ENCODE measurements around the gene IQCC. TPM values are rescaled to one million over a fixed set of nuclear protein-coding genes. Genes with fewer than 3 reads are reported as not detected.

The IQCC gene
- total RNA-seq, 2 experiments from 2014 or later = 4.5 to 5.2 TPM

- Mint-ChIP-seq H3K27ac (peak overlapping the region; percentile 96), H3K9me3 (no peaks in the 10 kb centered on the region), H3K4me1 (ENCODE audit: low read depth) (peaks cover 43% of the 10 kb centered on the region), H3K27me3 (no peaks in the 10 kb centered on the region), H3K36me3 (peaks cover 45% of the 10 kb centered on the region), H3K4me3 (peak overlapping the region; percentile 91)
- CTCF ChIA-PET = interaction anchor here (0.7 to 2.4 kb wide), 4 partner anchors 35 to 200 kb away, joined by 3 to 14 read pairs (median 3); partner anchors contain the start of gene KPNA6
- intact Hi-C loops (cut with micrococcal nuclease) = loop anchor here (1.0 to 2.0 kb wide), 3 partner anchors 20 to 67 kb away; partner anchors contain the start of genes CCDC28B, EIF3I and TMEM234
- peak; percentile 56 for DNase-seq
- POLR2A ChIA-PET = interaction anchor here (0.8 to 3.6 kb wide), 13 partner anchors 10 to 166 kb away, joined by 3 to 20 read pairs (median 6); partner anchors contain the start of genes CCDC28B, IQCC, KPNA6 and MARCKSL1
These were observed 25.0 kb upstream of the IQCC start for GRCh38 chr1:32180186-32181060.

- intact Hi-C loops (cut with micrococcal nuclease) = loop anchor here (2.0 kb wide), 2 partner anchors 20 to 42 kb away; partner anchors contain the start of genes CCDC28B, EIF3I and TMEM234
- ChIA-PET POLR2A (interaction anchor here (0.6 to 3.6 kb wide), 9 partner anchors 10 to 167 kb away, joined by 3 to 20 read pairs (median 6); partner anchors contain the start of genes CCDC28B, KPNA6 and TMEM39B), CTCF (interaction anchor here (1.2 to 1.6 kb wide), 3 partner anchors 34 to 199 kb away, joined by 3 to 4 read pairs (median 3); no protein-coding TSS in a partner anchor)
- Mint-ChIP-seq H3K27ac (peak overlapping the region; percentile 96), H3K27me3 (no peaks in the 10 kb centered on the region), H3K9me3 (no peaks in the 10 kb centered on the region), H3K4me1 (ENCODE audit: low read depth) (peaks cover 45% of the 10 kb centered on the region), H3K36me3 (peaks cover 46% of the 10 kb centered on the region), H3K4me3 (peak overlapping the region; percentile 91)
- DNase-seq = no peak
These were observed 24.4 kb upstream of the IQCC start for GRCh38 chr1:32181065-32181464.

- no peaks in the 10 kb centered on the region for H3K27me3 Mint-ChIP-seq
- H3K4me3 Mint-ChIP-seq = peak overlapping the region; percentile 91
- POLR2A ChIA-PET = interaction anchor here (0.6 to 3.6 kb wide), 5 partner anchors 16 to 109 kb away, joined by 3 to 17 read pairs (median 5); partner anchors contain the start of gene TMEM39B
- no peak for DNase-seq
- H3K4me1 Mint-ChIP-seq (ENCODE audit: low read depth) = peaks cover 50% of the 10 kb centered on the region
- peaks cover 51% of the 10 kb centered on the region for H3K36me3 Mint-ChIP-seq
- CTCF ChIA-PET = interaction anchor here (1.2 to 1.6 kb wide), 2 partner anchors 34 to 67 kb away, joined by 3 to 4 read pairs; no protein-coding TSS in a partner anchor
- intact Hi-C loops (cut with micrococcal nuclease) = loop anchor here (2.0 kb wide), 2 partner anchors 19 to 41 kb away; partner anchors contain the start of genes CCDC28B, EIF3I and TMEM234
- peak overlapping the region; percentile 96 for H3K27ac Mint-ChIP-seq
- no peaks in the 10 kb centered on the region for H3K9me3 Mint-ChIP-seq
These were observed 23.9 kb upstream of the IQCC start for GRCh38 chr1:32181563-32181962.

DNA sequence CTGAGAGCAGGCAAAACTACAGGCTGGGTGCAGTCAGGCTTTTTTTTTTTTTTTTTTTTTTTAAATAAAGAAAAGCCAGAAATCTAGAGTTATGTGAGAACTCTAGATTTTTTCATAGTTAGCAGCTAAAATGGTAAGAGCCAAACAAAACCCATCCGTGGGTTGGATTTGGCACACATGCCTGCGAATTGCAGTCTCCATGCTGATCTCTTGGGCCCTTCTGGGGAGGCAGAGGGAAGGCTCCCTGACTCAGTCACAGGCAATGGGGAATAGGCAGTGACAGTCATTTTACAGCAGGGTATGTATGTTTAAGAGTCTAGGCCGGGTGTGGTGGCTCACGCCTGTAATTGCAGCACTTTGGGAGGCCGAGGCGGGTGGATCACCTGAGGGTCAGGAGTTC lies 23.4 kb upstream of the IQCC start:
- intact Hi-C loops (cut with micrococcal nuclease) = no loop called here

GRCh38 chr1:32184650-32185049 lies 20.8 kb upstream of the IQCC start:
- intact Hi-C loops (cut with micrococcal nuclease) = no loop called here
- Mint-ChIP-seq H3K36me3 (peaks cover 75% of the 10 kb centered on the region), H3K4me1 (ENCODE audit: low read depth) (peaks cover 44% of the 10 kb centered on the region), H3K27ac (peak overlapping the region; percentile 42), H3K4me3 (no peak overlapping the region), H3K27me3 (no peaks in the 10 kb centered on the region), H3K9me3 (no peaks in the 10 kb centered on the region)
- CTCF ChIA-PET = no interaction called here
- POLR2A ChIA-PET = interaction anchor here (0.6 to 1.0 kb wide), 2 partner anchors 9 to 143 kb away, joined by 4 read pairs; no protein-coding TSS in a partner anchor
- no peak for DNase-seq

More for the DNA sequence above, 23.4 kb upstream of the IQCC start:
- Mint-ChIP-seq H3K27ac (peak overlapping the region; percentile 33), H3K4me1 (ENCODE audit: low read depth) (peaks cover 51% of the 10 kb centered on the region), H3K4me3 (peak overlapping the region; percentile 91), H3K9me3 (no peaks in the 10 kb centered on the region), H3K27me3 (no peaks in the 10 kb centered on the region), H3K36me3 (peaks cover 56% of the 10 kb centered on the region)
- POLR2A ChIA-PET = interaction anchor here (1.0 to 3.6 kb wide), 4 partner anchors 15 to 109 kb away, joined by 3 to 17 read pairs (median 8); partner anchors contain the start of gene TMEM39B
- CTCF ChIA-PET = interaction anchor here (0.7 to 1.6 kb wide), 3 partner anchors 33 to 532 kb away, joined by 3 to 4 read pairs (median 3); no protein-coding TSS in a partner anchor
- no peak for DNase-seq

DNA sequence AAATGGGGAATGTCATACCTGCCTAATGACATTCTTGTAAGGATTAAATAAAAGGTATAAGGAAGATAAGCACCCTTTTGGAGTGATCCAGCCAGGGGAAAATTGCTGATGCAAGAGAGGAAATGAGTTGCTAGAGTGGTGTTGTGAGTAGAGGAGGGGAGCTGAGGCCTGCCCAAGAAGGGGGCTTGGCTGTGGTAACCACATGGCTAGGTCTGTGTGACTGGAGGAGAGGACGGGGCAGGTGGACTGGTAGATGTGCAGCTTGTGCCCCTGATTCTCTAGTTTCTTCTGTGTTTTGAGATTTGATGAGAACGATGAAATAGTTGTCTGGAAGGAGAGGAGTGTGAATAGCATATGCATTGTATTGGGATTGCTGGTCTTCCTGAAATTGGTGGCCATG lies 19.4 kb upstream of the IQCC start:
- Mint-ChIP-seq H3K36me3 (peaks cover 74% of the 10 kb centered on the region), H3K27ac (peak overlapping the region; percentile 84), H3K9me3 (no peaks in the 10 kb centered on the region), H3K4me3 (peak overlapping the region; percentile 50), H3K4me1 (ENCODE audit: low read depth) (peaks cover 43% of the 10 kb centered on the region), H3K27me3 (no peaks in the 10 kb centered on the region)
- intact Hi-C loops (cut with micrococcal nuclease) = no loop called here
- ChIA-PET CTCF (interaction anchor here (0.9 kb wide), 1 partner anchor 30 kb away, joined by 3 read pairs; no protein-coding TSS in a partner anchor), POLR2A (interaction anchor here (0.5 to 1.2 kb wide), 2 partner anchors 9 to 63 kb away, joined by 3 read pairs; no protein-coding TSS in a partner anchor)
- no peak for DNase-seq

GRCh38 chr1:32186491-32186890 lies 19.0 kb upstream of the IQCC start:
- Mint-ChIP-seq H3K4me1 (ENCODE audit: low read depth) (peaks cover 39% of the 10 kb centered on the region), H3K36me3 (peaks cover 74% of the 10 kb centered on the region), H3K27ac (peak overlapping the region; percentile 84), H3K27me3 (no peaks in the 10 kb centered on the region), H3K9me3 (no peaks in the 10 kb centered on the region), H3K4me3 (peak overlapping the region; percentile 50)
- intact Hi-C loops (cut with micrococcal nuclease) = no loop called here
- ChIA-PET POLR2A (interaction anchor here (0.5 to 1.2 kb wide), 2 partner anchors 9 to 62 kb away, joined by 3 read pairs; no protein-coding TSS in a partner anchor), CTCF (interaction anchor here (0.9 kb wide), 1 partner anchor 30 kb away, joined by 3 read pairs; no protein-coding TSS in a partner anchor)
- no peak for DNase-seq

DNA sequence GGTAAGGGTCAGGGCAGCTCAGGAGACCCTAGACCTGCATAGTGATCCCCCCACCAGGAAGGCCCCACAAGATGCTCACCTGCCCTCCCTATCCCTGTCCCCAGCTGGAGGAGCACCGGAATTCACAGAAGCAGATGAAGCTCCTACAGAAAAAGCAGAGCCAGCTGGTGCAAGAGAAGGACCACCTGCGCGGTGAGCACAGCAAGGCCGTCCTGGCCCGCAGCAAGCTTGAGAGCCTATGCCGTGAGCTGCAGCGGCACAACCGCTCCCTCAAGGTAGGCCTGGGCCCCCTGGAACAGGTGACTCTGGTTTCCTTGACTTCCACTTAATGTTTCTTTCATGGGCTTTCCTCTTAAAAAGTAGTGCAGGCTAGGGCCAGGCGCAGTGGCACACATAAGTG lies 17.6 kb upstream of the IQCC start:
- POLR2A ChIA-PET = no interaction called here
- H3K4me1 Mint-ChIP-seq (ENCODE audit: low read depth) = peaks cover 30% of the 10 kb centered on the region
- H3K9me3 Mint-ChIP-seq = no peaks in the 10 kb centered on the region
- no peak overlapping the region for H3K27ac Mint-ChIP-seq
- peaks cover 76% of the 10 kb centered on the region for H3K36me3 Mint-ChIP-seq
- DNase-seq = no peak
- no peak overlapping the region for H3K4me3 Mint-ChIP-seq
- intact Hi-C loops (cut with micrococcal nuclease) = no loop called here
- H3K27me3 Mint-ChIP-seq = no peaks in the 10 kb centered on the region
- CTCF ChIA-PET = no interaction called here

DNA sequence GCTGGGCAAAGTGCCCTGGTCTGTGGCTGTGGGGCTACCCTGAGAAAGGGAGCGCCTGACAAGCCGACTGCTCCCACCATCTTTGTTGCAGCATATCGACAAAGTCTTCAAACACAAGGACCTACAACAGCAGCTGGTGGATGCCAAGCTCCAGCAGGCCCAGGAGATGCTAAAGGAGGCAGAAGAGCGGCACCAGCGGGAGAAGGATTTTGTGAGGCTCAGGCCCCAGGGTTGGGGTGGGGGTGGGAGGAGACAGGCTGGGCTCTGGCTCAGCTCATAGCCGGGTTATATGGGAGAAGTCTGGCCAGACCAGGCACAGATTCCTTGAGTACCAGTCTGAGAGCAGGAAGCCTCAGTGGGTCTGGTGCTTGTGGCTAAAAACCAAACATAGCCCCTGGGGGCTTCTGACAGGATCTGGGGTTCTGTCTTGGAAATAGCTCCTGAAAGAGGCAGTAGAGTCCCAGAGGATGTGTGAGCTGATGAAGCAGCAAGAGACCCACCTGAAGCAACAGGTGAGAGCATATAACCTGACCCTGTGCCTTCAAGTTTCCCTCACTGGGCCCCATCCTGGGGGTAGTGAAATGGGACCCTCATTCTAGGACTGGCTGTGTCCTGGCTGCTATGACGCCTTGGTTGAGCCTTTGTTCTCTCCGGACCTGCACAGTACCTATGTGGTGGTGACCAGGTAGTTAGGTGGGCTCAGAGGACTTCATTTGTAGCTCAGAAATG lies 13.1 kb upstream of the IQCC start:
- H3K36me3 Mint-ChIP-seq = peaks cover 85% of the 10 kb centered on the region
- H3K4me3 Mint-ChIP-seq = no peak overlapping the region
- no peaks in the 10 kb centered on the region for H3K9me3 Mint-ChIP-seq
- POLR2A ChIA-PET = interaction anchor here (0.7 to 1.1 kb wide), 3 partner anchors 9 to 13 kb away, joined by 3 to 5 read pairs (median 3); partner anchors contain the start of gene IQCC
- H3K27ac Mint-ChIP-seq = no peak overlapping the region
- no peaks in the 10 kb centered on the region for H3K27me3 Mint-ChIP-seq
- H3K4me1 Mint-ChIP-seq (ENCODE audit: low read depth) = peaks cover 38% of the 10 kb centered on the region
- intact Hi-C loops (cut with micrococcal nuclease) = no loop called here
- CTCF ChIA-PET = interaction anchor here (0.8 to 2.6 kb wide), 2 partner anchors 23 to 209 kb away, joined by 4 to 10 read pairs; no protein-coding TSS in a partner anchor
- no peak for DNase-seq

DNA sequence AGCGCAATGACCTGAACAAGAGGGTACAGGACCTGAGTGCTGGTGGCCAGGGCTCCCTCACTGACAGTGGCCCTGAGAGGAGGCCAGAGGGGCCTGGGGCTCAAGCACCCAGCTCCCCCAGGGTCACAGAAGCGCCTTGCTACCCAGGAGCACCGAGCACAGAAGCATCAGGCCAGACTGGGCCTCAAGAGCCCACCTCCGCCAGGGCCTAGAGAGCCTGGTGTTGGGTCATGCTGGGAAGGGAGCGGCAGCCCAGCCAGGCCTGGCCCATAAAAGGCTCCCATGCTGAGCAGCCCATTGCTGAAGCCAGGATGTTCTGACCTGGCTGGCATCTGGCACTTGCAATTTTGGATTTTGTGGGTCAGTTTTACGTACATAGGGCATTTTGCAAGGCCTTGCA lies 10.5 kb upstream of the IQCC start:
- Mint-ChIP-seq H3K36me3 (peaks cover 68% of the 10 kb centered on the region), H3K4me1 (ENCODE audit: low read depth) (peaks cover 47% of the 10 kb centered on the region), H3K9me3 (no peaks in the 10 kb centered on the region), H3K27ac (no peak overlapping the region), H3K27me3 (no peaks in the 10 kb centered on the region), H3K4me3 (no peak overlapping the region)
- intact Hi-C loops (cut with micrococcal nuclease) = no loop called here
- DNase-seq = no peak
- POLR2A ChIA-PET = interaction anchor here (1.0 to 1.1 kb wide), 2 partner anchors 9 to 11 kb away, joined by 3 read pairs; partner anchors contain the start of gene IQCC
- CTCF ChIA-PET = interaction anchor here (3.7 kb wide), 1 partner anchor 21 kb away, joined by 12 read pairs; no protein-coding TSS in a partner anchor

- peaks cover 63% of the 10 kb centered on the region for H3K36me3 Mint-ChIP-seq
- H3K27me3 Mint-ChIP-seq = no peaks in the 10 kb centered on the region
- ChIA-PET POLR2A (interaction anchor here (1.1 kb wide), 1 partner anchor 9 kb away, joined by 3 read pairs; no protein-coding TSS in a partner anchor), CTCF (interaction anchor here (3.7 kb wide), 1 partner anchor 20 kb away, joined by 12 read pairs; no protein-coding TSS in a partner anchor)
- intact Hi-C loops (cut with micrococcal nuclease) = no loop called here
- no peak for DNase-seq
- H3K9me3 Mint-ChIP-seq = no peaks in the 10 kb centered on the region
- H3K27ac Mint-ChIP-seq = no peak overlapping the region
- no peak overlapping the region for H3K4me3 Mint-ChIP-seq
- peaks cover 52% of the 10 kb centered on the region for H3K4me1 Mint-ChIP-seq (ENCODE audit: low read depth)
These were observed 9.9 kb upstream of the IQCC start for GRCh38 chr1:32195531-32195930.
